ENCODE measurements around the gene SULF2. TPM values are rescaled to one million over a fixed set of nuclear protein-coding genes. Genes with fewer than 3 reads are reported as not detected.

SULF2 gene
- total and polyA plus RNA-seq, 2 of the 13 experiments (the other 11 are each of a cell fraction or from before 2014, with no cell fraction given), result 7.2 to 50.9 TPM

GRCh38 chr20:47786765-47787107 is 1.5 kb upstream of the SULF2 start (continued):
- TF ChIP-seq ZBTB40 (IDR thresholded peaks at IDR 0.05) (no peak), ZBTB40 (CRISPR knock-in tag; IDR thresholded peaks at IDR 0.05) (no peak)

All from HepG2 (cell line).